ENCODE results near the gene CMC4.

CMC4 gene

GRCh38 chrX:155053656-155054055, 17.3 kb downstream of the CMC4 start:
- no peak for DNase-seq (ENCODE audit: low read depth, low spot score)

GRCh38 chrX:155052738-155053498, 18.0 kb downstream of the CMC4 start:
- no peak for DNase-seq (ENCODE audit: low read depth, low spot score)

GRCh38 chrX:155048977-155049619, 21.8 kb downstream of the CMC4 start:
- DNase-seq (ENCODE audit: low read depth, low spot score): peak; percentile 81

- no peak for DNase-seq (ENCODE audit: low read depth, low spot score)
These were observed 24.0 kb downstream of the CMC4 start for GRCh38 chrX:155046811-155047528.

GRCh38 chrX:155046129-155046810, 24.7 kb downstream of the CMC4 start:
- no peak for DNase-seq (ENCODE audit: low read depth, low spot score)

- DNase-seq (ENCODE audit: low read depth, low spot score): no peak
These were observed 35.2 kb downstream of the CMC4 start for GRCh38 chrX:155035688-155036087.

GRCh38 chrX:155031657-155032056, 39.3 kb downstream of the CMC4 start:
- DNase-seq (ENCODE audit: low read depth, low spot score): no peak

- DNase-seq (ENCODE audit: low read depth, low spot score): no peak
These were observed 42.1 kb downstream of the CMC4 start for GRCh38 chrX:155028877-155029291.

GRCh38 chrX:155028129-155028528, 42.8 kb downstream of the CMC4 start:
- no peak for DNase-seq (ENCODE audit: low read depth, low spot score)

- peak; percentile 4 for DNase-seq (ENCODE audit: low read depth, low spot score)
These were observed 43.3 kb downstream of the CMC4 start for GRCh38 chrX:155027509-155028066.

GRCh38 chrX:155026727-155027508, 44.0 kb downstream of the CMC4 start, which contains the start of gene FUNDC2:
Gene FUNDC2, plus strand, starts transcription at chrX:155026844. Its CDS starts 95 bp downstream, at chrX:155026939.
- DNase-seq (ENCODE audit: low read depth, low spot score): peak; percentile 98

GRCh38 chrX:155026420-155026726, 44.6 kb downstream of the CMC4 start:
- no peak for DNase-seq (ENCODE audit: low read depth, low spot score)

- no peak for DNase-seq (ENCODE audit: low read depth, low spot score)
These were observed 46.8 kb downstream of the CMC4 start for GRCh38 chrX:155023907-155024833.

GRCh38 chrX:155022585-155022984, 48.4 kb downstream of the CMC4 start, which contains the start of gene F8:
Gene F8, minus strand, starts transcription at chrX:155022723. Its CDS starts 171 bp downstream, at chrX:155022552.
- no peak for DNase-seq (ENCODE audit: low read depth, low spot score)

GRCh38 chrX:155020591-155020990, 50.3 kb downstream of the CMC4 start:
- DNase-seq (ENCODE audit: low read depth, low spot score): no peak
